ENCODE data around the gene PXYLP1.

The PXYLP1 gene

GRCh38 chr3:141287326-141287725 is 55.7 kb downstream of the PXYLP1 start:
- TF ChIP-seq POLR2A (IDR thresholded peaks at IDR 0.05; ENCODE audit: extremely low read depth, insufficient read length): no peak
- no peak for DNase-seq (ENCODE audit: low read depth)
- no peak overlapping the region for H3K4me3 ChIP-seq (ENCODE audit: low read depth, low read length)

GRCh38 chr3:141288336-141288990 is 56.8 kb downstream of the PXYLP1 start:
- H3K4me3 ChIP-seq (ENCODE audit: low read depth, low read length): no peak overlapping the region
- TF ChIP-seq POLR2A (IDR thresholded peaks at IDR 0.05; ENCODE audit: extremely low read depth, insufficient read length): no peak
- TF ChIP-seq CTCF (IDR thresholded peaks at IDR 0.05; ENCODE audit: low read depth, low read length): no peak
- TF ChIP-seq MAX (IDR thresholded peaks at IDR 0.05; ENCODE audit: low read depth, low read length): no peak
- no peak for TF ChIP-seq MYC (IDR thresholded peaks at IDR 0.05; ENCODE audit: low read depth, low read length)

GRCh38 chr3:141289228-141289772 is 57.7 kb downstream of the PXYLP1 start:
- no peak for DNase-seq (ENCODE audit: low read depth)
- H3K4me3 ChIP-seq (ENCODE audit: low read depth, low read length): no peak overlapping the region
- TF ChIP-seq CTCF (IDR thresholded peaks at IDR 0.05; ENCODE audit: low read depth, low read length) (no peak), POLR2A (IDR thresholded peaks at IDR 0.05; ENCODE audit: extremely low read depth, insufficient read length) (no peak), MAX (IDR thresholded peaks at IDR 0.05; ENCODE audit: low read depth, low read length) (no peak), MYC (IDR thresholded peaks at IDR 0.05; ENCODE audit: low read depth, low read length) (no peak)

More at GRCh38 chr3:141288336-141288990, 56.8 kb downstream of the PXYLP1 start:
- DNase-seq (ENCODE audit: low read depth): peak; percentile 42

- DNase-seq (ENCODE audit: low read depth): no peak
- TF ChIP-seq MAX (IDR thresholded peaks at IDR 0.05; ENCODE audit: low read depth, low read length) (no peak), MYC (IDR thresholded peaks at IDR 0.05; ENCODE audit: low read depth, low read length) (no peak), POLR2A (IDR thresholded peaks at IDR 0.05; ENCODE audit: extremely low read depth, insufficient read length) (no peak), CTCF (IDR thresholded peaks at IDR 0.05; ENCODE audit: low read depth, low read length) (no peak)
- no peak overlapping the region for H3K4me3 ChIP-seq (ENCODE audit: low read depth, low read length)
Measured at GRCh38 chr3:141291559-141292355, 60.1 kb downstream of the PXYLP1 start.

- no peak overlapping the region for H3K4me3 ChIP-seq (ENCODE audit: low read depth, low read length)
- TF ChIP-seq MAX (IDR thresholded peaks at IDR 0.05; ENCODE audit: low read depth, low read length) (no peak), POLR2A (IDR thresholded peaks at IDR 0.05; ENCODE audit: extremely low read depth, insufficient read length) (no peak), MYC (IDR thresholded peaks at IDR 0.05; ENCODE audit: low read depth, low read length) (no peak), CTCF (IDR thresholded peaks at IDR 0.05; ENCODE audit: low read depth, low read length) (no peak)
- DNase-seq (ENCODE audit: low read depth): no peak
Measured at GRCh38 chr3:141292356-141293058, 60.9 kb downstream of the PXYLP1 start.

Data from NB4 (cell line).